Hepatocyte (in vitro differentiated cells): ENCODE measurements around the gene STX7.

Experiments used
- EZH2 ChIP-seq: fragments of 200-600 bp; sonication (generic); IDR thresholded peaks from 2 replicates; pipeline ENCODE4 v1.6.1; 2016; ENCODE audit warnings: antibody characterized with exemption, mild to moderate bottlenecking, borderline replicate concordance
- TF ChIP-seq, protein P1 (sequence below): fragments of 200-600 bp; sonication (generic); IDR thresholded peaks from 2 replicates; pipeline ENCODE4 v1.5.1; 2016; ENCODE audit warnings: antibody characterized with exemption, mild to moderate bottlenecking; ENCODE audit not compliant: poor library complexity

- TF ChIP-seq, protein P1, sequence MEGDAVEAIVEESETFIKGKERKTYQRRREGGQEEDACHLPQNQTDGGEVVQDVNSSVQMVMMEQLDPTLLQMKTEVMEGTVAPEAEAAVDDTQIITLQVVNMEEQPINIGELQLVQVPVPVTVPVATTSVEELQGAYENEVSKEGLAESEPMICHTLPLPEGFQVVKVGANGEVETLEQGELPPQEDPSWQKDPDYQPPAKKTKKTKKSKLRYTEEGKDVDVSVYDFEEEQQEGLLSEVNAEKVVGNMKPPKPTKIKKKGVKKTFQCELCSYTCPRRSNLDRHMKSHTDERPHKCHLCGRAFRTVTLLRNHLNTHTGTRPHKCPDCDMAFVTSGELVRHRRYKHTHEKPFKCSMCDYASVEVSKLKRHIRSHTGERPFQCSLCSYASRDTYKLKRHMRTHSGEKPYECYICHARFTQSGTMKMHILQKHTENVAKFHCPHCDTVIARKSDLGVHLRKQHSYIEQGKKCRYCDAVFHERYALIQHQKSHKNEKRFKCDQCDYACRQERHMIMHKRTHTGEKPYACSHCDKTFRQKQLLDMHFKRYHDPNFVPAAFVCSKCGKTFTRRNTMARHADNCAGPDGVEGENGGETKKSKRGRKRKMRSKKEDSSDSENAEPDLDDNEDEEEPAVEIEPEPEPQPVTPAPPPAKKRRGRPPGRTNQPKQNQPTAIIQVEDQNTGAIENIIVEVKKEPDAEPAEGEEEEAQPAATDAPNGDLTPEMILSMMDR = no peak
- TF ChIP-seq EZH2 = no peak
Measured at GRCh38 chr6:132400555-132400882, 112.4 kb downstream of the STX7 start.
